Endothelial cell of umbilical vein (primary cell): ENCODE results near the gene ZNF526.

Source experiments
- CTCF ChIP-seq, 2 donors: IDR thresholded peaks; 1 replicate in 1 of 2; 2 replicates in 1 of 2; pipeline ENCODE4 v1.5.1; 2011; ENCODE audit warnings: low read length in 2 of 2, mild to moderate bottlenecking in 2 of 2, moderate library complexity in 2 of 2, control low read depth in 1 of 2, inconsistent platforms in 1 of 2, low read depth in 1 of 2; ENCODE audit not compliant: insufficient read depth in 1 of 2; ENCODE audit errors: extremely low read depth in 1 of 2
- EZH2 ChIP-seq: IDR thresholded peaks from 2 replicates; pipeline ENCODE4 v1.6.1; 2012; ENCODE audit warnings: borderline replicate concordance, low read depth, mild to moderate bottlenecking, moderate library complexity, low read length, inconsistent platforms; ENCODE audit not compliant: severe bottlenecking
- FOS ChIP-seq: IDR thresholded peaks from 2 replicates; pipeline ENCODE4 v1.6.1; 2011; ENCODE audit warnings: mild to moderate bottlenecking, low read length, moderate library complexity, borderline replicate concordance; ENCODE audit not compliant: insufficient read depth
- JUN ChIP-seq: IDR thresholded peaks from 2 replicates; pipeline ENCODE4 v1.6.1; 2011; ENCODE audit warnings: borderline replicate concordance, low read depth; ENCODE audit not compliant: insufficient read length, insufficient read depth
- MAX ChIP-seq: IDR thresholded peaks from 2 replicates; pipeline ENCODE4 v1.6.1; 2011; ENCODE audit not compliant: insufficient read depth, insufficient read length
- MYC ChIP-seq: IDR thresholded peaks from one replicate; pipeline ENCODE4 v1.6.1; 2011; ENCODE audit warnings: mild to moderate bottlenecking, low read depth, low read length
- POLR2A ChIP-seq: IDR thresholded peaks from 2 replicates; pipeline ENCODE4 v1.6.1; 2012; ENCODE audit warnings: low read depth, mild to moderate bottlenecking, control low read depth, low read length
- POLR2AphosphoS5 ChIP-seq: IDR thresholded peaks from 2 replicates; pipeline ENCODE4 v1.6.1; 2012; ENCODE audit warnings: low read depth, mild to moderate bottlenecking, control low read depth, low read length, moderate library complexity; ENCODE audit not compliant: insufficient read depth

GRCh38 chr19:42261763-42262162, 41.7 kb downstream of the ZNF526 start:
- TF ChIP-seq MYC: no peak
- no peak for TF ChIP-seq CTCF (IDR thresholded peaks at IDR 0.05; ENCODE audit: extremely low read depth in 1 of 2, insufficient read depth in 1 of 2, low read depth in 1 of 2, low read length in 2 of 2)
- no peak for TF ChIP-seq POLR2A
- peak; percentile 14 for TF ChIP-seq JUN
- no peak for TF ChIP-seq POLR2AphosphoS5
- TF ChIP-seq MAX: no peak
- no peak for TF ChIP-seq EZH2
- no peak for TF ChIP-seq FOS
